HL-60/S4 treated with phorbol 12-myristate 13-acetate at 8.2 ng/mL for 4 days and 3 days (cell line): Measurements from ENCODE around the gene GABRR3.

Source experiments
- in situ Hi-C: fragments of 300-500 bp; cut with MboI; formaldehyde crosslinking; loops from 2 replicates; pipeline ENCODE4 v1.15.0; 2022; ENCODE audit warnings: low sequenced_read_pairs

Gene GABRR3

GRCh38 chr3:98035208-98035607, at the start of gene GABRR3:
GABRR3 (minus strand) TSS chr3:98035315; CDS start chr3:98034987, 328 bp downstream.
- in situ Hi-C loops: loop anchor here (10.0 kb wide), 1 partner anchor 290 kb away; no protein-coding TSS in a partner anchor

GRCh38 chr3:98073486-98073885, 38.4 kb upstream of the GABRR3 start:
- in situ Hi-C loops: no loop called here

GRCh38 chr3:98070840-98071239, 35.7 kb upstream of the GABRR3 start:
- in situ Hi-C loops: no loop called here

GRCh38 chr3:98068824-98069223, 33.7 kb upstream of the GABRR3 start:
- in situ Hi-C loops: no loop called here

- in situ Hi-C loops: no loop called here
These were observed 23.3 kb upstream of the GABRR3 start for GRCh38 chr3:98058244-98058960.

GRCh38 chr3:98057631-98058030, 22.5 kb upstream of the GABRR3 start:
- in situ Hi-C loops: no loop called here

- in situ Hi-C loops: no loop called here
These were observed 20.9 kb upstream of the GABRR3 start for GRCh38 chr3:98056035-98056434.

GRCh38 chr3:98049271-98049670, 14.2 kb upstream of the GABRR3 start:
- in situ Hi-C loops: no loop called here

GRCh38 chr3:98048586-98048985, 13.5 kb upstream of the GABRR3 start:
- in situ Hi-C loops: no loop called here

GRCh38 chr3:98041350-98041749, 6.2 kb upstream of the GABRR3 start:
- in situ Hi-C loops: no loop called here

GRCh38 chr3:98039322-98040024, 4.4 kb upstream of the GABRR3 start:
- in situ Hi-C loops: loop anchor here (10.0 kb wide), 1 partner anchor 285 kb away; no protein-coding TSS in a partner anchor

GRCh38 chr3:98038876-98039275, 3.8 kb upstream of the GABRR3 start:
- in situ Hi-C loops: loop anchor here (10.0 kb wide), 1 partner anchor 286 kb away; no protein-coding TSS in a partner anchor

GRCh38 chr3:98038286-98038685, 3.2 kb upstream of the GABRR3 start:
- in situ Hi-C loops: loop anchor here (10.0 kb wide), 1 partner anchor 287 kb away; no protein-coding TSS in a partner anchor

- in situ Hi-C loops: loop anchor here (10.0 kb wide), 1 partner anchor 290 kb away; no protein-coding TSS in a partner anchor
These were observed 629 bp downstream of the GABRR3 start for GRCh38 chr3:98034486-98034885.

- in situ Hi-C loops: loop anchor here (10.0 kb wide), 1 partner anchor 291 kb away; no protein-coding TSS in a partner anchor
These were observed 1.1 kb downstream of the GABRR3 start for GRCh38 chr3:98034036-98034435.

- in situ Hi-C loops: loop anchor here (10.0 kb wide), 1 partner anchor 292 kb away; no protein-coding TSS in a partner anchor
These were observed 2.2 kb downstream of the GABRR3 start for GRCh38 chr3:98032904-98033303.

GRCh38 chr3:98032265-98032664, 2.9 kb downstream of the GABRR3 start:
- in situ Hi-C loops: loop anchor here (10.0 kb wide), 1 partner anchor 293 kb away; no protein-coding TSS in a partner anchor

GRCh38 chr3:98029083-98029482, 6.0 kb downstream of the GABRR3 start:
- in situ Hi-C loops: no loop called here

GRCh38 chr3:98027085-98027446, 8.0 kb downstream of the GABRR3 start:
- in situ Hi-C loops: no loop called here

- in situ Hi-C loops: no loop called here
These were observed 8.6 kb downstream of the GABRR3 start for GRCh38 chr3:98026425-98027084.

GRCh38 chr3:98025392-98025945, 9.6 kb downstream of the GABRR3 start:
- in situ Hi-C loops: no loop called here
